G401.6 (cell line): ENCODE measurements around the gene RNF214.

Experiments
- FAIRE-seq: peaks from 2 replicates; lab custom pipeline; 2012; peaks lifted over from hg19 to GRCh38; lab: Jason Lieb, UNC

The RNF214 gene

GRCh38 chr11:117217141-117218084 lies 15.1 kb upstream of the RNF214 start:
- FAIRE-seq: no peak

- no peak for FAIRE-seq
These were observed 14.1 kb upstream of the RNF214 start for GRCh38 chr11:117218133-117218915.

- no peak for FAIRE-seq
These were observed 13.5 kb upstream of the RNF214 start for GRCh38 chr11:117219001-117219400.

- no peak for FAIRE-seq
These were observed 13.0 kb upstream of the RNF214 start for GRCh38 chr11:117219455-117219854.

GRCh38 chr11:117219995-117220394 lies 12.5 kb upstream of the RNF214 start:
- FAIRE-seq: no peak

DNA sequence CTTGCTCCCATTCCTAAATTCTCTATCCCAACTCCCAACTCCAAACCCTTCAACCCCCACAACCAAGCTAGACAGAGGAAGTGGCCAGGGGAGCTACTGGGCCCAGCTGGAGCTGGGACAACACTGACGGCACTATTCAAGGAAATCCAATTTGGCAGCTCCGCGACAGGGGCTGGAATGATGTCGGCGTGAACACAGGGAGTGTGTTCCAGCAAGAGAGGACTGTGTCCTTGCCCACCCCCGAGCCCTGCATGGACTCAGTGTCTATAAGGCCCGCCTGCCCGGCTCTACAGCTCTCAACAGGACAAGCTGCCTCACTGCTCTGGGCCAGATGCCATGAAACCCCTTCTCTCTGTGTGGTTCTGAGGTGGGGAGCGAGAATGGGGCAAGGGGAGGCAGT lies 11.9 kb upstream of the RNF214 start:
- no peak for FAIRE-seq

GRCh38 chr11:117220999-117221774 lies 11.3 kb upstream of the RNF214 start:
- FAIRE-seq: no peak

DNA sequence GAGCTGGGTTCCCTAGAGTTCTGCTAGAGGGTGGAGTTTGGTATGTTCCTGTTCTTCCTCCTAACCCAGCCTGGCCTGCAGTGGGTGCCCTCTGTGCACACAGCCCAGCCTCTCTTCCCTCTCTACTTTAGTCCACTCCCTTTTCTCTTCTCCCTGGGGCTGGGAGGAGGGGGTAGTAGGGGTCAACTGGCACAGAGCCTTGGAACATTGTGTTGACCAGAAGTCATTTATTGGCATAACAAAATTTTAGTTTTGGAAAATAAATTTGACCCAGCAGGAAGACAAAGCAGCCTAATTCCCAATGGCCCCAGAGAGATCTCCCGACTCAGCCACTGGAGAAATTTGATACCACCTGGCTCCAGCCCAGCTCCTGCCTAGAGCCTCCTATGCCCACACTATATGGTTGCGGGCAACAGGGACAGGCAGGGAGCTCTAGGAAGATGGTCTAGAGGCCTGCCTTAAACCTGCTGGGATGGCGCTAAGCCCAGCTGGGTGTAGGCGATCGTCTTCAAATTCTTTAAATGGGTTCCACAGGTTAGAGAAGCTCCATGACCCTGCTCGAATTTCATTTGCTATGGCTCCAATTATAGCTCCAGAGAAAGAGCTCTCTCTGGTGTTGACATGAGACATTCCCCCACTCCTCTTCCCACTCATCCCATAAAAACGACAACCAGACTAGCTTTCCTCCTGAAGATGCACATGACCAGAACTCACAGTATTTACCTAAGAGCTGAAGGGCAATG lies 10.5 kb upstream of the RNF214 start:
- no peak for FAIRE-seq

GRCh38 chr11:117222991-117223740 lies 9.3 kb upstream of the RNF214 start:
- no peak for FAIRE-seq

- FAIRE-seq: no peak
These were observed 8.5 kb upstream of the RNF214 start for GRCh38 chr11:117223741-117224689.

DNA sequence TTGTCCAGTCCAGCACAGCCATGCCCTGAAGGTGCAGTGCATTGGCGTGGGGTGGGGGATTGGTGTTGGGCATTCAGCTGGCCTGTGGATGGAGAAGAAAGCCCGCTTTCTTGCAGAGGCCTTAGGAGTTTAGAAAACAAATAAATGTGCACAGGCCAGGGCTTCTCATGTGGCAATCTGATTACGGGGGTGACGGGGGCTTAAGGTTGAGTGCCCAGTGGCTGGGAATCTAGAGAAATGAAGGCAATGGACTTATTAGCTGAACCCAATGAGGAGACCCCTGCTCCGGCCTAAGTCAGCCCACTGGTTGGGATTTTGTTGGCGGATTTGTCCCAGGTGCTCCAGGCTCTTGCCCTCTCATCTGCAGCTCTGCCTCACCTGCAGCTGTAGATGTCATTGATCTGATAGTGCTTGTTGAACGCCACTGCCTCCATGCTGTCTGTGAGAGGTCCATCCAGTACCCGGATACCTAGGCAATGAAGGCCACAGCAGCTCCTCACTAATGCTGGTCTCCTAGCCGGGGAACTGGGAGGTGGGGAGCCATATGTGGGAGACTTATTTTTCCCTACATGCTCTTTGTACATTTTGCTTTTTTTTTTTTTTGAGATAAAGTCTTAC lies 6.8 kb upstream of the RNF214 start:
- no peak for FAIRE-seq

DNA sequence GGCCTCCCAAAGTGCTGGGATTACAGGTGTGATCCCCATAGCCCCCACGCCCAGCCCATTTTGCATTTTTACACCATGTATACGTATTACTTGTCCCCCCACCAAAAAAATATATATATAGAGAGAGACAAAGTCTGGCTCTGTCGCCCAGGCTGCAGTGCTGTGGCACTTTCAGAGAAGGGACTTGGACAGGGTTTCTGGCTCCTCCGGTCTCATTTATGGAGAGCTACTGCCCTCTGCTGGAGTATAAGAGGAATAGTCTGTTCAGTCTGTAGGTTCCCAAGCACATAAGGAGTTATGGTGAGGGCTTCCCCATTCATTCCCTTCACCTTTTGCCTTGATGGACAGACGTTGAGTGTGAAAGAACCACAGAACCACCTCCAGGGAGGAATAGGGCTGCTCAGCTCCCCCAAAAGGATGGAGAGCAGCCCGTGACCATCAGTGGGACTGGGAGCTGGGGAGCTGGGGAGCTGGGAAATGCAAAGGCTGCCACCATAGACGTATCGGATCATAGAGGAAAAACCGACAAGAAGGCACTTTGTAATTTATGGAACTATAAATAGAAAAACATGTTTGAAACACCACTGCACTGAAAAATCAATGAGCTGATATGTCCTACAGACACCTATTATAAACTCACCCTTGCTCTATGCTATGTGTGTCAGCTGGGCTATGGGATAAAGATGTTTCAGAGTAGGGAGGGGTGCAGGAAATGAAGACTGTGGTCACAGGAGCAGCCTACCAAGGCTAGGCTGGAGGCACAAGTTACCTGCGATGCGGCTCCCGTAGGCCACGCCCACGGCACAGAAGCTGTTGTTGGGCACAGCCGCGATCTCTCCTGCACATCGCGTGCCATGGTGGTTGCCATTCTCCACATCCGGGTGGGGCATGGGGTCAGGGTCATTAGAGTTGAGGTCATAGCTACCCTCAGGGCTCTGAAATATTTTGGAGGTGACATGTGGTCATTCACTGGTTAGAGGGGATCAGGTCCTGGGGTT lies 5.8 kb upstream of the RNF214 start:
- peak; percentile 93 for FAIRE-seq

- no peak for FAIRE-seq
These were observed 4.4 kb upstream of the RNF214 start for GRCh38 chr11:117228091-117228490.

- no peak for FAIRE-seq
These were observed 3.1 kb upstream of the RNF214 start for GRCh38 chr11:117229411-117229810.

GRCh38 chr11:117229931-117230285 lies 2.6 kb upstream of the RNF214 start:
- no peak for FAIRE-seq

DNA sequence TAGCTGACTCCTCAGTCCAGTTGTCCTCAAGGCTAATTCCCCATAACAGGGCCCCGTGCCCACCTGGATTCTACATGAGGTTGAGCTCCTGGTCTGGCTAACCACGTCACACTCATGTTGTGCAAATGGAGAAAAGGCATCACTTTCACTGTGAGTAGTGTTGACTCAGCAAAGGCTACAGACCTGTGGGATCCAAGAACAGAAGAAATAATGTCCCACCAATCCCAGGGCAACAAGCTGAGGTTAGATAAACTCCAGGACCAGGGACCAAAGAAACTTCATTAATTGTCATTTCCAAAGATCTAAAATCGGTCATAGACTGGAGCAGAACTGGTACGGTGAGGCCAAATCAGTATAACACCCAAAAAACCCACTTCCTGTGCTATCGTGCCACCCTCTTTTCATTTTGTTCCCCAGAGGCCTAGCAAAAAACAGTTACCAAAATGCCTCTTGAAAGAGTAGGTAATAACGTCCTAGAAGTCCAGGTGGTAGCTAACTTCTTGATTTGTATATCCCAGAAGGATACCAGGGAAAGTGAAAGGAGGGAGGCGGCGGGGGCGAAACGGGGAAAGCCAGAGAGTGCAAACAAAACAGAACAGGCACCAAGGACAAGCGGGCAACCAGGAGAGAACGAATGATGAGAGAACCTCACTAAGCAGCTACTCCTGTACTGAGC lies 2.0 kb upstream of the RNF214 start:
- no peak for FAIRE-seq

DNA sequence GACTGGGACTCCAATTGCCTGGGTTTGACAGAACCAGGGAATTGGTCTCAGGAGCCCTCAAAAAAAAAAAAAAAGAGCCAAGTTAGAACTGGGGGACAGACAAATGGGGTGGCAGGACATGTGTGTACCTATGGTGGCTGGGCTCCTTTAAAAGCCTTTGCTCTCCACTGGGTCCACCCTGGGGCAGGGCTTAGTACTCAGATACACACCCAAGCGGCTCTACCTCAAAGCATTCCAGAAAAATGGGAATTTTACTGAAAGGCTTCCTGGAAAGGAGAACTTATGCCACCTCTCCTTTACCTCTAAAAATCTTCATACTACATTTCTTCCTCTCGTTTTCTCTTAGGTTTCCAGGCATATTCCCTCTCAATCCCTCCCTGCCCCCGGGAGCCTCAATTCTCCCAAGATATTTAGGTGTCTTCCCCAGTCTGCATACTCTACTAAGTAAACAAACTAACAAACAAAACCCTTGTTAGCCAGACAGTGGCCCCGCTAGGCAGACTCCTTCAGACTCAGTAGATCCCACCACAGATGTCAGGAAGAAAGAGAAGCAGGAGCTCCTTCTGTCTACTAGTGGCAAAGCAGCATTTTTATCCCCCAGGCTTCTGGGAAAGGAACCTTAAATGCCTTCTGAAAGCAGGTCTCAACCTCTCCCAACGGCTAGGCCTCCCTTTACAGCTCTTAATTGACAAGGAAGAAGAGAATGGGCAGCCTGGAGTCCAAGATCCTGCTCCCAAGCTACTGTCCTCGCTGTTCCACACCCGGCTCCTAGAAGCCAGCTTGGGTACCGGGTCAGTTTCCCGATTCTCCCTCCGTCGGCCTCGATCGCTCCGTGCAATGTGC lies 1.3 kb upstream of the RNF214 start:
- no peak for FAIRE-seq
